ENCODE measurements around the gene LRRTM1. TPM values are rescaled to one million over a fixed set of nuclear protein-coding genes. Genes with fewer than 3 reads are reported as not detected.

Gene LRRTM1
- total RNA-seq, 4 donors from 2014 or later = 0.83 to 2.6 (median 1.7) TPM

- Histone ChIP-seq H3K27me3 (no peaks in the 10 kb centered on the region), H3K4me1 (peaks cover 0 to 29% (median 20%) of the 10 kb centered on the region in 4 donors), H3K4me3 (no peak overlapping the region), H3K27ac (replicated peaks in 1 of 4) (no peak overlapping the region), H3K36me3 (no peaks in the 10 kb centered on the region), H3K9me3 (peaks cover 0 to 3% (median 0%) of the 10 kb centered on the region in 4 donors)
- DNase-seq (ENCODE audit: extremely low spot score) = no peak
- TF ChIP-seq CTCF (IDR thresholded peaks at IDR 0.05) (no peak), POLR2AphosphoS5 (IDR thresholded peaks at IDR 0.05) (no peak), EP300 (IDR thresholded peaks at IDR 0.05) (no peak), POLR2A (IDR thresholded peaks at IDR 0.05; ENCODE audit: low read depth) (no peak)
- intact Hi-C loops (cut with DNase I) = no loop called here
- WGBS = 82% methylated on average over 3 of the region's 3 CpGs
Observed at GRCh38 chr2:80292474-80292873, 12.1 kb downstream of the LRRTM1 start.

- no peak for DNase-seq (ENCODE audit: extremely low spot score)
- TF ChIP-seq CTCF (IDR thresholded peaks at IDR 0.05) (no peak), POLR2A (IDR thresholded peaks at IDR 0.05; ENCODE audit: low read depth) (no peak), POLR2AphosphoS5 (IDR thresholded peaks at IDR 0.05) (no peak), EP300 (IDR thresholded peaks at IDR 0.05) (no peak)
- H3K27ac ChIP-seq (replicated peaks in 1 of 4) = no peak overlapping the region
- H3K4me1 ChIP-seq = peaks cover 0 to 29% (median 20%) of the 10 kb centered on the region in 4 donors
- 27% methylated on average over 1 of the region's 1 CpG for WGBS
- H3K9me3 ChIP-seq = peaks cover 0 to 3% (median 0%) of the 10 kb centered on the region in 4 donors
- no peaks in the 10 kb centered on the region for H3K27me3 ChIP-seq
- H3K4me3 ChIP-seq = no peak overlapping the region
- intact Hi-C loops (cut with DNase I) = no loop called here
- no peaks in the 10 kb centered on the region for H3K36me3 ChIP-seq
Observed at GRCh38 chr2:80291656-80292055, 12.9 kb downstream of the LRRTM1 start.

GRCh38 chr2:80288576-80288975 is 16.0 kb downstream of the LRRTM1 start:
- no peak overlapping the region for H3K4me3 ChIP-seq
- H3K36me3 ChIP-seq = no peaks in the 10 kb centered on the region
- H3K27me3 ChIP-seq = no peaks in the 10 kb centered on the region
- peaks cover 0 to 29% (median 20%) of the 10 kb centered on the region in 4 donors for H3K4me1 ChIP-seq
- WGBS = 27% methylated on average over 5 of the region's 5 CpGs
- H3K27ac ChIP-seq (replicated peaks in 1 of 4) = no peak overlapping the region
- peak; percentile 38 to 43 (median 39) for TF ChIP-seq CTCF (IDR thresholded peaks at IDR 0.05)
- peak in 1 of 2 donors; percentile 12 for TF ChIP-seq POLR2AphosphoS5 (IDR thresholded peaks at IDR 0.05)
- no peak for TF ChIP-seq EP300 (IDR thresholded peaks at IDR 0.05)
- DNase-seq (ENCODE audit: extremely low spot score) = no peak
- H3K9me3 ChIP-seq = no peaks in the 10 kb centered on the region
- intact Hi-C loops (cut with DNase I) = no loop called here

- peaks cover 0 to 4% (median 0%) of the 10 kb centered on the region in 4 donors for H3K9me3 ChIP-seq
- no peak for DNase-seq (ENCODE audit: extremely low spot score)
- no peaks in the 10 kb centered on the region for H3K27me3 ChIP-seq
- no peak overlapping the region for H3K4me3 ChIP-seq
- 88% methylated on average over 1 of the region's 1 CpG for WGBS
- intact Hi-C loops (cut with DNase I) = no loop called here
- H3K27ac ChIP-seq (replicated peaks in 1 of 4) = no peak overlapping the region
- no peak for TF ChIP-seq POLR2A (IDR thresholded peaks at IDR 0.05; ENCODE audit: low read depth)
- no peak for TF ChIP-seq CTCF (IDR thresholded peaks at IDR 0.05)
- TF ChIP-seq POLR2AphosphoS5 (IDR thresholded peaks at IDR 0.05) = no peak
- no peak for TF ChIP-seq EP300 (IDR thresholded peaks at IDR 0.05)
- no peaks in the 10 kb centered on the region for H3K4me1 ChIP-seq
- no peaks in the 10 kb centered on the region for H3K36me3 ChIP-seq
Observed at GRCh38 chr2:80281049-80281448, 23.5 kb downstream of the LRRTM1 start.

GRCh38 chr2:80280598-80280997 is 24.0 kb downstream of the LRRTM1 start:
- no peak overlapping the region for H3K27ac ChIP-seq (replicated peaks in 1 of 4)
- H3K9me3 ChIP-seq = peaks cover 0 to 4% (median 0%) of the 10 kb centered on the region in 4 donors
- no peaks in the 10 kb centered on the region for H3K36me3 ChIP-seq
- intact Hi-C loops (cut with DNase I) = no loop called here
- 91% methylated on average over 2 of the region's 2 CpGs for WGBS
- DNase-seq (ENCODE audit: extremely low spot score) = no peak
- H3K4me1 ChIP-seq = no peaks in the 10 kb centered on the region
- no peaks in the 10 kb centered on the region for H3K27me3 ChIP-seq
- no peak overlapping the region for H3K4me3 ChIP-seq
- TF ChIP-seq CTCF (IDR thresholded peaks at IDR 0.05) (no peak), POLR2AphosphoS5 (IDR thresholded peaks at IDR 0.05) (no peak), EP300 (IDR thresholded peaks at IDR 0.05) (no peak), POLR2A (IDR thresholded peaks at IDR 0.05; ENCODE audit: low read depth) (no peak)

All from esophagus muscularis mucosa (tissue), 4 donors.